ENCODE results near the gene LDLRAD4. TPM values are rescaled to one million over a fixed set of nuclear protein-coding genes. Genes with fewer than 3 reads are reported as not detected.
"Not testable (repeated sequence)": the region's sequence is repeated elsewhere in the genome, so short reads cannot be mapped to it uniquely, and the experiment has no call there.

The LDLRAD4 gene
- total RNA-seq, 1 donor from 2014 or later: 1.4 TPM

GRCh38 chr18:13603304-13604019 lies 384.9 kb downstream of the LDLRAD4 start:
- Mint-ChIP-seq H3K4me3 (no peak overlapping the region), H3K27ac (ENCODE audit: unreplicated experiment) (no peak overlapping the region), H3K36me3 (ENCODE audit: low read depth) (no peaks in the 10 kb centered on the region), H3K9me3 (peaks cover 2% of the 10 kb centered on the region), H3K4me1 (no peaks in the 10 kb centered on the region), H3K27me3 (ENCODE audit: low read depth) (no peaks in the 10 kb centered on the region)
- no peak for DNase-seq (ENCODE audit: low read depth, low spot score)
- no peak for TF ChIP-seq CTCF (conservative IDR thresholded peaks at IDR 0.05)

GRCh38 chr18:13604786-13605185 lies 386.2 kb downstream of the LDLRAD4 start:
- Mint-ChIP-seq H3K36me3 (ENCODE audit: low read depth) (no peaks in the 10 kb centered on the region), H3K4me1 (no peaks in the 10 kb centered on the region), H3K27me3 (ENCODE audit: low read depth) (no peaks in the 10 kb centered on the region), H3K27ac (ENCODE audit: unreplicated experiment) (no peak overlapping the region), H3K9me3 (no peaks in the 10 kb centered on the region), H3K4me3 (no peak overlapping the region)
- no peak for DNase-seq (ENCODE audit: low read depth, low spot score)
- TF ChIP-seq CTCF (conservative IDR thresholded peaks at IDR 0.05): no peak

GRCh38 chr18:13605477-13605876 lies 386.9 kb downstream of the LDLRAD4 start:
- Mint-ChIP-seq H3K4me3 (no peak overlapping the region), H3K27ac (ENCODE audit: unreplicated experiment) (no peak overlapping the region), H3K4me1 (no peaks in the 10 kb centered on the region), H3K36me3 (ENCODE audit: low read depth) (no peaks in the 10 kb centered on the region), H3K27me3 (ENCODE audit: low read depth) (no peaks in the 10 kb centered on the region), H3K9me3 (no peaks in the 10 kb centered on the region)
- no peak for TF ChIP-seq CTCF (conservative IDR thresholded peaks at IDR 0.05)
- no peak for DNase-seq (ENCODE audit: low read depth, low spot score)

- H3K27me3 Mint-ChIP-seq (ENCODE audit: low read depth): peaks cover 2% of the 10 kb centered on the region
- H3K36me3 Mint-ChIP-seq (ENCODE audit: low read depth): no peaks in the 10 kb centered on the region
- H3K27ac Mint-ChIP-seq (ENCODE audit: unreplicated experiment): no peak overlapping the region
- DNase-seq (ENCODE audit: low read depth, low spot score): no peak
- H3K4me1 Mint-ChIP-seq: peaks cover 3% of the 10 kb centered on the region
- no peaks in the 10 kb centered on the region for H3K9me3 Mint-ChIP-seq
- H3K4me3 Mint-ChIP-seq: no peak overlapping the region
- TF ChIP-seq CTCF (conservative IDR thresholded peaks at IDR 0.05): no peak
Measured at GRCh38 chr18:13605901-13606300, 387.3 kb downstream of the LDLRAD4 start.

GRCh38 chr18:13606604-13607254 lies 388.2 kb downstream of the LDLRAD4 start:
- TF ChIP-seq CTCF (conservative IDR thresholded peaks at IDR 0.05): no peak
- Mint-ChIP-seq H3K4me1 (peaks cover 11% of the 10 kb centered on the region), H3K9me3 (no peaks in the 10 kb centered on the region), H3K36me3 (ENCODE audit: low read depth) (no peaks in the 10 kb centered on the region), H3K4me3 (no peak overlapping the region), H3K27me3 (ENCODE audit: low read depth) (peaks cover 10% of the 10 kb centered on the region), H3K27ac (ENCODE audit: unreplicated experiment) (no peak overlapping the region)
- DNase-seq (ENCODE audit: low read depth, low spot score): no peak

- not testable (repeated sequence) for H3K4me3 Mint-ChIP-seq; DNase-seq (ENCODE audit: low read depth, low spot score)
Measured at GRCh38 chr18:13608024-13608562, 389.5 kb downstream of the LDLRAD4 start.

More at GRCh38 chr18:13608024-13608562, 389.5 kb downstream of the LDLRAD4 start:
- not testable (repeated sequence) for H3K36me3 Mint-ChIP-seq (ENCODE audit: low read depth); H3K9me3 Mint-ChIP-seq; H3K27ac Mint-ChIP-seq (ENCODE audit: unreplicated experiment)
- H3K27me3 Mint-ChIP-seq (ENCODE audit: low read depth): peaks cover 24% of the 10 kb centered on the region
- H3K4me1 Mint-ChIP-seq: peaks cover 15% of the 10 kb centered on the region

All from neural crest cell (in vitro differentiated cells).